Hematopoietic multipotent progenitor cell treated with erythropoietin and hydrocortisone succinate and interleukin-3 and kit ligand, for 17 days (in vitro differentiated cells): ENCODE results near the gene DRGX.

Source experiments
- DNase-seq: peaks from one replicate; pipeline ENCODE4 v3.0.0-alpha.2; 2015; ENCODE audit warnings: low spot score

The DRGX gene

DNA sequence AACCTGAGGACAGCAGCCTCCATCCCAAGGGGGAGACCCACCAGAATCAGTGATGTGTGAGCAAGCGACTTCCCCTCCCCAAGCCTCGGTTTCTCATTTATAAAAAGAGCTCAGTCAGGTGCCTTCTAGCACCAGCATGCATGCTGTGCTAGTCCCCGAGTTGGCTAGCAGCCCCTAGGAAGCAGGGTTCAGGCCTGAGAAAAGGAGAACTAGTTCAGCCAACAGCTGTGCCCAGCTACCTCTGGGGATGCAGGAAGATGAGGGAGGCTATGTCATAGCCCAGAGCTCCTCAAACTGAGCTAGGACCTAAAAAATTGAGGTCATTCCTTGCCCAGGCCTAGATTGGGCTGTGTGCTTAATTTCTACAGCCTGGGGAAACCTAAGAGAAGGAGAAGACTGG is 13.7 kb downstream of the DRGX start:
- DNase-seq = no peak

DNA sequence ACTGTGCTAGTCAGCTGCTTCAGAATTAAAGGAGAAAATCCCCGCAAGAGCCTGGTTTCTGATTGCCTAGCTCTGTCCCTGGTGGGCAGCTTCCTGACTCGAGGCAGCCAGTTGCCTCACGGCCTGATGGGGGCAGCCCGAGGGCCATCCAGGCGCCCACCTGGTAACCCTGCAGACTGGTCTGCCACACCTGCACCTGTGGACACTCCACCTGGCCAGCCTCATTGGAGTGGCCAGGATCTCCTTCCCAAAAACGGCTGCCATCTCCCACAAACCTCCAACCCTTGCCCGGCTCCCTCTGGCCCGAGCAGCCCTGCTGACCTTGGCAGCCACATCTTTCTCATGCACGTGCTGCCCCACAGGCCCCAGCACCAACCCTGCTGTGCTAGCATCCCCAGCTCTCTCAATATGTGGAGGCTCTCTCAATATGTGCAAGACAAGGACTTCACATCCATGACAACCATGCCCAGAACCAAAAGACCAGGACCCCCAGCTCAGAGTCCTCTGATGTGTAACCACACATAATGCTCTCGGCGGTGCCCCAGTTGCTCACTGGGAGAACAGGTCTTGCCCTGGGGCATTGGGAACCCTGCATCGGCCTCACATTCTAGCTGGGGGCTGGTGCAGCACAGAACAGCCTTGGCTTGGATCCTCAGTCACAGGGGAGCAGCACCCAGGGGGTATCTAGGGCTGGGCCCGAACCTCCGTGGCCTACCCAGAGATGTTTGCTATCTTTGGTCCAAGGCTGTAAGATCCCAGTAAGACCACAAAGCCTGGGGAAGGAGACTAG is 14.6 kb downstream of the DRGX start:
- DNase-seq = no peak

DNA sequence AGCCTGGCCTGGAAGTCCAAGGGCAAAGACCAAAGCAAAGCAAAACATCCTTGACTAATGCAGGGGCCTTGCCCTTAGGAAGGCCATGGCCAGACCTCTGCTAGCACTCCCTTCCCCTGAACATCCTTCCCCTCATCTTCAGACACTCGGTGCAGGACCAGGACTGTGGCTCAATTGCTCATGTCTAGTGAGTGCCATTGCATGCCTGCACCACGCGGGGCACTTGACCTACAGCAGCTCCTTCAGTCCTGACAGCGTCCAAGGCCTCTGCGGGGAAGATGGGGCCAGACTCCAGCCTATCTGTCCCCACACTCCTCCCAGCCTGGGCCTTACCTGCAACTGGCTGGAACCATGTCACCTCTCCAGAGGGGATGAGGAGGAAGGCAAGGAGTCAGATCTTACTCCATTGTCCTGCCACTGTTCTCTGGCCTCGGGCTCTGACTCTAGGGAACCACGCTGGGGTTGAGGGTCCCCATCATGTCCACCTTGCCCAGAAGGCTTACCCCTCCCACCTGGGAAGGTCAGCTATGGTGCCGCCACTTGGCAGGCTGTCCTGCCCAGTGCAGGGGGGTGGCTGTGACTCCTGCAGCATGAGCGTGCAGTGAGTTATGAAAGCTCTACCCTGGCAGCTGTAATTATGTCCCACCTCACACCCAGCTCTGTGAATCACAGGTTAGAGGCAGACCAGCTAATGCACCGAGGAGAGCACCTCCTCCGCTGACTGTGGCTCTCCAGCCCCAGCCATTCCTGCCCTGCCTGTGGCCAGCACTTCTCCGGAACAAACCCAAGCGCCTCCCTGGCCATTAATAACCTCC is 16.1 kb downstream of the DRGX start:
- no peak for DNase-seq

DNA sequence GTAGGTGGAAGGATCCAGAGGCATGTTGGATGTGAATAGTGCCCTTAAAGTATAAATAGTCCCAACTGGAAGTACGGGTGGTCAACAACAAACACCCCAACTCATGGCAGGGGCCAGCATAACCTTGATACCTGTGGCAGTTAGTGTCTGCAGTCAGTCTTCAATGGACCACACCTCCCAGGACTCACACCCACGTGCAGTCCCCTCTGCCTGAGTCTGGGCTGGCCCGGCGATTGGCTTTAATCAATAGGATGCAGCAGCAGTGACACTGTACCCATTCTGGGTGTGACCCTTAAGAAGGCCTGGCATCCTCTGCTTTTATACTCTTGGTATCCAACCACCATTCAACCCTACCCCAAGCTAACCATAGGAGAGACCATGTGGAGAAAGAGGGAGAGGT is 18.6 kb downstream of the DRGX start:
- DNase-seq = no peak

DNA sequence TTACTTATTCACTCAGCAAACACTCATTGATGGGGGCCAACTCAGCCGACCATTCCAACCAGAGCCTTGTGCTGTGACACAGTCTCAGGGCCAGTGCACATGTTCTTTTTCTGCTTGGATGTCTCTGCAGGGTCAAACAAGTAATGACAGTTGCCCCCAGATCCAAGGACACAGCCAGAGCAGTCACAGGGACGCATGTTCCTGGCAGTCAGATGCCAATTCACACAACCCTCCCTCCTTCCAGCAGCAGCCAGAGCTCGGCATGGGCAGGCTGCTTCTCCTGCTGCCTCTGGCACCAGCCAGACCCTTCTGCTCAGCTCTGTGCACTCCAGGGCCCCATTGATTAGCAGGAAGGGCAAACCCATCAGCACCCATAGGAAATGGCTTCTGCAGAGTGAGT is 20.3 kb downstream of the DRGX start:
- DNase-seq = no peak

DNA sequence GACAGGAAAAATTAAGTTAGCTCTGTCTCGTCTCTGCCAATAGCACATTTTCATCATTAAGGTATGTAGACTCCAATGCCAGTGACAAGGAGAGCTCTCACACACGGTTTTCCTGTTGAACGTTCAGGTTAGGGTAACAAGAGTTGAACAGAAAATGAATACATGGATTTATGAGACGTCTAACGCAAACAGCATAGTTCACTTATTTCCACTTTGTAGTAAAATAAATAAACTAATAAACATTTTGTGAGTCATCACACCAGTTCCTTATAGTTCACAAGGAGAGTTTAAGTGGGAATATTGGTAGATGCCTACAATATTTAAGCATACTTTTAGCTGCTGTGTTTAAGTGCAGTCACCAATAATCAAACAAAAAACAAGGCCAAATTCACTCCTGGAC is 21.1 kb downstream of the DRGX start:
- DNase-seq = no peak

DNA sequence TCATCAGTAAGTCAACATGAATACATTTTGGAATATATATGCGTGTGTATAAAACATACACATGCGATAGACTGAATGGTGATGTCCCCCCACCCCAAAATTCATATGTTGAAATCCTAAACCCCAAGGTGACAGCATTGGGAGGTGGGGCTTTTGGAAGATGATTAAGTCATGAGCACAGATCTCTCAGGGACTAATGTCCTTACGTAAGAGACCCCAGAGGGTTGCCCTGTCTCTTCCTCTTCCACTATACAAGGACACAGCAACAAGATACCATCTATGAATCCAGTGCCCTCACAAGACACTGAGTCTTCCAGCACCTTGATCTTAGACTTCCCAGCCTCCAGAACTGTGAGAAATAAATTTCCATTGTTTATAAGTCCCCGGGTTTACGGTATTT is 22.5 kb downstream of the DRGX start:
- DNase-seq = no peak

DNA sequence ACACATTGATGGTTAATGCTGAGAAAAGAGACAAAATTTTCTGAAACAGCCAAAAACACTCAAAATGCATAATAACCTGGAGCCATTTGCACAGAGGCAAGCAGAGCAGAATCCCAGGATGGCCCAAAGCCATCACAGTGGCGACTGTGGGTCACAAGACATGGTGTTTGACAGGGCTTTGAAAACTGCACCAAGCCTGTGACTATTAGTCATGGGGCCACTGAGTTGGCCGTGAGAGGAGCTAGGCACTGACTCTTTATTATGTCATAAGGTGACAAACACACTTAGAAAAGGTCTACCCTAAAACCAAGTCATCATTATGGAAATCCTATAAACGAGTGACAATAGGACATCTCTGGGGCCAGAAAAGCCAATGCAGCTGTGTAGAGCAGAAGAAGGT is 23.9 kb downstream of the DRGX start:
- no peak for DNase-seq

DNA sequence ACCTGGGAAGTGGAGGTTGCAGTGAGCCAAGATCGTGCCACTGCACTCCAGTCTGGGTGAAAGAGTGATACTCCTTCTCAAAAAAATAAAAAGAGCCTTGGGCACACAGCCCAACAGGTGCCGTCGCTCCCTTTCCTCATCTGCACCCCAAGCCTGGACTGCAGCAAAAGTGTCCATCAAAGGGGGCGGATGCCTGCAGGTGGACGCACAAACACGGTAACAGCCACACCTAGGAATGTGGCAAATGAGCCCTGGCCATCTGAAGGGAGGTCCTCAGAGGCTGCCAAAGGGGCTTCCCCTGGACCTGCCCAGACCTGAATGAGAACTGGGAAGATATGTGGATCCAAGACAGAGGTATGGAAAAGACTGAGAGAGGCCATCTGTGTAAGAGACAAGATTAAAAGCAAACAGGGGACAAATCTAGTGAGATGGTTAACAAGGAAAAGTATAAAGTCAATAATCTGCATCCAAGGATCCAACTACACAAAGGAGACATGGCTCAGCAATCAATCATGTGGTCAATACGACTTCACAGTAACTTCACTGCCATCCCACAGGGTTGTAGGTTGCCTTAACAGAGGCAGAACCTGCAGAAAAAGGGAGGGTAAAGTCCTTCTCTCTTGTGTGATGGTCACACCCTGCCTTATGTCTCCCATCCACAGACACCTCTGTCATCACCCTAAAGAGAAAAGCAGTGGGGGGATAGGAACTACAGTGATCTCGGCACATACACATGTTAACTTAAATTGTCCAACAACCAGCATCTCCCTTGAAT is 25.4 kb downstream of the DRGX start:
- no peak for DNase-seq

DNA sequence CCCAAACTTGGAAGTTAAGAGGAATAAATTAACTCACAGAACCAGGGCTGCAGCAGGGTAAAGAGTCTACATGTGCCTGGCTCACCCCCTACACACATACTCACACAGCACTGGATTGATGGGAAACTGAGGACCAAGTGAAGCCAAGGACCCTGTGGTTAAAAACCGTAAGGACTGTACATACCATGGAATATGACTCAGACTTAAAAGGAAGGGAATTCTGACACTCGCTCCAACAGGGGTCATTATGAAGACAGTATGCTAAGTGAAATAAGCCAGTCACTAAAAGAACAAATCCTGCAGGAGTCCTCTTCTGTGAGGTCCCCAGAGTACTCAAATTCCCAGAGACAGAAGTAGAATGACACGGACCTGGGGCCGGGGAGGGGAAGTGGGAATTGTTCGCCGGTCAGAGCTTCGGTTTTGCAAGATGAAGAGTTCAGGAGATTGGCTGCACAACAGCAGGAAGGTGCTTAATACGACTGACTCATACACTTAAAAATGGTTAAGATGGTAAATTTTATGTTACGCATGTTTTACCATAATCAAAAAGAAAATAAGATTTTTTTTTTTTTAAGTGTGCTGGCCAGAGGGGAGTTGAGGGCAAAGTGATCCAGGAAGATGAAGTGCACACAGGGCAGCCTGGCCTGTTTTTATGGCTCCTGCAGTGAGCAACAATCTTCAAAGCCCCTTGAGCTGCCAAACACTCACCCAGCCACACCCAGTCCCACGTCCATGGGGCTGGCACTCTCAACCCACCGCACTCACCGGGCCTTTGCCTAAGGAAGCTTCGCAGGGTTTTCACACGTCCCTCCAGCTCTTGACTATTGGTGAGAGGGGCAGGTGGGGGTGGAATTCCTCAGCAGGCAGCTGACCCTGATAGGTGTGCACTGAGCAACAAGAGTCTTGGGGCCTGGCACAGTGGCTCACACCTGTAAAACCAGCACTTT is 26.4 kb downstream of the DRGX start:
- no peak for DNase-seq

DNA sequence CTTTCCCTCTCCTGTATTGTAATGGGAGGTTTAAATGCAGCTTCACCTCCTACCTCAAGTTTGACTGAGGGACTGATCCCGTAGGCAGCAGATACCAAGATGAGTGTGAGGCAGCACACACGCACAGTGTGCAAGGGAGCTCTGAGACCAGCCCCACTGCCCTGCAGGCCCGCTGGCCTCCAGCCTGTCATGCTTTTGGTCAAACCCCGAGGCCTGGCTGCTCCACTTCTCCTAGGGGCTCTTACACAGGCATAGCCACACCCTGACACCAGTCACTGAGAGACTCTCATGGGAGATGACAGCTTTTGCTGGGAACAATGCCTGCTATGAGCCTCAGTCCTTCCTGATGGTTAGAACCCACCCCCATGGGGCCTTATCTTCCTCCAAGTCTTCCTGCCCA is 27.6 kb downstream of the DRGX start:
- no peak for DNase-seq

DNA sequence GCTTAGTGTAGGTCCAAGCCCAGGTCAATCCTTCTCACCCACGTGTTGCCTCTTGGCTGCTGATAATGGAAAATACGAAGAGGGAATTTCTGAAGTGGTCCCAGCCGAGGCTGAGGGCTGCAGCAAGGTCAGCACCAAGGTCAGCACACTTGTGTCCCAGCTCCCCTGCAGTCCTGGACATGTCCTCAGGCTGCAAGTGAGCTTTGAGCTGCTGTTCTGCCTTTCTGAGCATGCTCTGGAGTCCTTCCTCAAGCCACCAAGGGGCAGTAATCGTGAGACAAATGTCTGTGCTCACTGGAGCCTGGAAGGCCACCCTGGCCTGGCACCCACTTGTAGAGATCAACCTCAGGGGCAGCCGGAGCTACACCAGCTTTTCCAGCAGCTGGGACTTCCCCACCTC is 28.3 kb downstream of the DRGX start:
- no peak for DNase-seq

DNA sequence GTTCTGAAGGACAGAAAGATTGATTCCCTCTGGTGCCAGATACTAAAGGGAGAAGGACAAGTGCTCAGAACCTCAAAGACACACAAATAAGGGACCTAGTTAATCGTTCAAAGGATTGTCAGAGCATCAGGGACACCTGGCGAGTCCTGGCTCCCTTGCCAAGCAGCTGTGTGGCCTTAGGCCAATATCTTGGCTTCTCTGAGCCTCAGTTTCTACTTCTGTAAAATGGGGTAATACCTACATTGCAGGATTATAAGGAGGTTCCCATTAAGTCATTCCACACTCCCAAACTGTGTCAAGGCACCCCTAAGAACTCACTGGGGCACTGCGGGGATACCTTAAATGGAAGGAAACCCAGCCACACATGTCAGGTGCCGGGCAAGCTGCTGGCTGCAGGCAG is 29.4 kb downstream of the DRGX start:
- no peak for DNase-seq

DNA sequence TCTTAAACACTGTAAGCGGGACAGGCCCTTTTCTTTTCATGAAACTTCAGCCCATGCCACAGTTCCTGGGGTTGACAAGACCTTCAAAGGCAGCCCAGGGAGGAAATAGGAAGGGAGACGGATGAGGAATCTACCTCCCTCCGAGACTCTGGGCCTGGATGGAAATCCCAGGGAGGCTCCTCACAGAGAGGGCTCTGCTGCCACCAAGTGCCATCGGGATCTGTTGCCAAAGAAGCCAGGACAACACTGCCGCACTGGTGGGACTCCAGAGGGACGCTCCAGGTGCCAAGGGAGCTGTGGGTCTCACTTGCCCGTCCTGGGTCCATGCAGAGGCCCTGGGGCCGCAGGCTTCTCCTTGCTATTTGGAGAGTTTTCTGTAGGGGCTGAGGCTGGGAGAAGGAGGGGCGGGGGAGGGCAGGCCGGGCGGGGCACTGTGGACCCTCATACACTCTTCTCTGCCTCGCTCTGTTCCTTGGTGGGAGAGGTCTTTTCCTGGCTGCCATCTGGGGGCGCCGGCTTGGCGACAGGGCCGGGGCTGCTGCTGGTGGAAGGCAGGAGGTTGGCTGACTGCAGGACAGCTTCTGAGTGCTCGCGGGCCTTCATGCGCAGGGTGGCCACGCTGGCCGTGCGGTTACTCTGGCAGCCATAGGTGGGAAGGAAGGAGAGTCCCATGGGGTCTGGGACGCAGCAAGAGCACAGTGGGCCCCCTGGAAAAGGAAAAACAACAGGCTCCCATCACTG is 30.0 kb downstream of the DRGX start:
- no peak for DNase-seq

DNA sequence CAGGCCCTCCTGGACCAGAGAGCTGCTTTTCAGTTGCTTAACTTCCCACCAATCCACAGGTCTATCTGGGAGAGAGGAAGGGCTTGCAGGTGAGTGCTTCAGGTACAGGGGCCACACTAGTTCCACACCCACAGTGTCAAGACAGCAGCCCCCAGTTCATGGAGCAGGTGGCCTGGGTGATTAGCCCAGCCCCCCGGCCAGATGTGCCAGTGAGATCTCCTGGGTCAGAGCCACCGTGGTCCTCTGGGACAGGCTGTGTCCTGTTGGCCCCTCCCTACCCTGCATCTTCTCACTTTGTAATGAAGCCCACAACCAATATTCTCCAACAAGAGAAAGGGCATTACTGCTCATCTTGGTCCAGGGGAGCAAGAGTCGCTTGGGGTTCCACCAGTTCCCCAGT is 30.6 kb downstream of the DRGX start:
- DNase-seq = no peak

DNA sequence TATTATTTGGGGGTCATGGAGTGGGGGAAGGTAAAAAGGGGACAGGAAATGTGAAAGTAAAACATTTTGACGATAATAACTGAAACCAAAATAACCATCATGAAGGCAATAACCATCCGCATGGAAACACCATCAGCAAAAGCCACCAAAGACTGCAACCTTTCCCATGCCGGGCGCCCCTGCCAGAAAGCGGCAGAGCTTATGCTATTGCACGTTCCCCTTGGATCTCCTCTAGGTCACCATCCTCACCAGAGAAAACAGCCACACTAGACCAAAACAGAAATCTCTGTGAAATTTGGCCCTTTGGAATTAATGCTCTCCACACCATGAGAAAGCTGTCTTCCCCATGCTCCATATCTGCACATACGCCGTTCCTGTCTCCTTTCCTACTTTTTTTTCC is 31.1 kb downstream of the DRGX start:
- no peak for DNase-seq

DNA sequence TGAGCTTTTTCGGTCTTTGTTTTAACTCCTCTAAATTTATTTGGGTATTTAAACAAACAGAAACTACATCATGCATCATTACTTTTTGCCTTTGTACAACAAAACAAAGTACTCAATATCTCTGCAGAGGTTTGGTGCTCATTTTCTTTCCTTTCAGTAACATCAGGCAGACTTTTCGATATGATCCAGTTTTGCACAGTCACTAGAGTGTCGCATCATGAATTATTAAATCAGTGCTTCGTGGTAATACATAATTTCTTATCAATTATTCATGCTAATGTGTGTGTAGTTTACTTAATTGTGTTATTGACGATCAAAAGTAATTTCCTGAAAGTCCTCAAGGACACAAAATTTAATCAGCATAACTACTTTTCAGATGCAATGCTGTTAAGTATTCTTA is 31.8 kb downstream of the DRGX start:
- no peak for DNase-seq

DNA sequence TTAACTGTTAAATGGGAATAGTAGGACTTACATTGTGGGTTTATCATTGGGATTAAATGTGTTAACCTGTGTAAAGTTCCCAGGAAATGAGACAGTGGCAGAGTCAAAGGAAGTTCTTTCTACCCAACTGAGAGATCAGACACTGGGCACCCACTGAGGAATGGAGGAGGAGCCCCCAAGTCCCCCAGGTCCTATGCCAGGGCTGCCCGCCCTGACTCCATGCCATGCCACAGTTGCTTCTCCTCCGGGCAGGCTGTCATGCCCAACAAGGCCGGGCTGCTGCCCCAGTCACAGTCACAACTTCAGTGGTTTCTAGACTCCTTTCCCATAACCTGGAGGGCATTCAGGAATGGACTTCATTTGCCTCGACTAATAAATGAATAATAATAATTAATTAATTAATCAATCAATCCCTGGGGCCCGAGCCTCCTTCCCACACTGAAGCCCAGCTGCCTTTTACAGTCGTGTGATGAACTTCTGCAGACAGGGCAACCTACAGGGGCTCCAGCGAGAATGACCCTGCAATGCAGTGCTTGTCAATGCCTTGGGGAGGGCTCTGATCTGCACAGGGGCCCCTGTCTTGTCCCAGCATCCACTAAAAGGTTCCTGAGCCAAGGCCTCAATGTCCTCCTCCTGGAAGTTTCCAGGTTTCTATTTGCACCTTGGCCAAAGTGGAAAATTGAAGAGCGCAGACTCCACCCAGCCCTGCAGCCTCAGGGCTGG is 32.4 kb downstream of the DRGX start:
- no peak for DNase-seq

DNA sequence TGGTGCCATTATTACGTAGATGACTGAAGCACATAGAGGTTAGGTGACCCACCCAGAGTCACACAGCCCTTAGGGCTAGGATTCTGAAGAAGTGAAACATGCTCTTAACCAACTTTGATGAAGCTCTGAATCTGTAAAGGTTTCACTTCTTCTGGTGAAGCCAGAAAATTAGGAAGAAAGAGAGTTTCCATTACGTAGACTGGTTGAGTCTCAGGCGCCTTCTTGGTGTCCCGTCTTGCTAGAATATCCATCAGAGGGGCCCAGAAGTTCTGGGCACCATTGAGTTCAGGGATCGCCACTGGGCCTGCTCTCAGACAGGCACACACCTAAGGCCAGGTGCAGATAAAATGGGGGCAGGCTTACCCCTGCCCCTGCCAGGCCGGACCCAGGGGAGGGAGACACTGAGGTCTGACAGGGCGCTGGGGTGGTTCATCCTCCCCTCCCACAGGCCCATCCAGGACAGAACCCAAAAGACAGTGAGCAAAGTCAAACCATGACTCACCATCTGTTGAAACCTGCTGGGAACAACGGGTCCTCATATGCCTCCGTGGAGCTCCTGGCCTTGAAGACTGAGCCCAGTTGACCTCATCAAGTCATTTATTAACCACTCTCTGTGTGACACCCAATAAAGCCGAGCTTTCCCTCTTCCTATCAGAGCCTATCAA is 33.2 kb downstream of the DRGX start:
- no peak for DNase-seq
